ENCODE results near the gene SPATA20.

The SPATA20 gene

DNA sequence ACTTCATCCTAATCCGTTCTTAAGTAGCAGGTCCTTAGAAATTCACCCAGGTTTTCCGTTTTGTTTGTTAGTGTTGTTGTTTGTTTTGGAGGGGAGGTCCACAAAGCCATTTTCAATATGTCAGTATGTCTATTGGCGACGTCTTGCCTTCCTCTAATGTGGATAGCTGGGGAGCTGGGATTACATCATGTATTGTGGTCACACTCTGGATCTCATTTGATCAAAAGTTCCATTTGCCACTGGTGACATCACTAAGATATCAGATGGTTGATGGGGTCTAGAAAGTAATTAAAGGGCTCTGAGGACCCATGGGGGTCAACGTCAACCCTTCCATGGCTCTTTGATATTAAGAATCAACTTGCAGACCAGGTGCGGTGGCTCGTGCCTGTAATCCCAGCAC lies 17.1 kb upstream of the SPATA20 start:
- Histone ChIP-seq H3K9ac (ENCODE audit: low read length) (no peak overlapping the region), H3K79me2 (ENCODE audit: low read length) (no peaks in the 10 kb centered on the region), H3K27me3 (replicated peaks; ENCODE audit: insufficient read depth, low read length) (peaks cover 39% of the 10 kb centered on the region), H3K36me3 (replicated peaks; ENCODE audit: insufficient read depth, low read length) (no peaks in the 10 kb centered on the region), H3K4me2 (ENCODE audit: low read depth, low read length) (no peak overlapping the region), H3K4me1 (ENCODE audit: low read length) (no peaks in the 10 kb centered on the region), H4K20me1 (ENCODE audit: insufficient read depth, low read length) (no peaks in the 10 kb centered on the region), H3K9me2 (replicated peaks; ENCODE audit: insufficient read depth, low read length) (no peaks in the 10 kb centered on the region), H3F3A (ENCODE audit: insufficient read depth, low read length) (no peaks in the 10 kb centered on the region), H3K27ac (ENCODE audit: low read length) (no peak overlapping the region), H3K4me3 (ENCODE audit: low read length) (no peak overlapping the region), H2AFZ (ENCODE audit: low read length) (no peak overlapping the region), H3K9me3 (replicated peaks; ENCODE audit: insufficient read depth, low read length) (no peaks in the 10 kb centered on the region)
- no peak for DNase-seq
- TF ChIP-seq, protein P1, sequence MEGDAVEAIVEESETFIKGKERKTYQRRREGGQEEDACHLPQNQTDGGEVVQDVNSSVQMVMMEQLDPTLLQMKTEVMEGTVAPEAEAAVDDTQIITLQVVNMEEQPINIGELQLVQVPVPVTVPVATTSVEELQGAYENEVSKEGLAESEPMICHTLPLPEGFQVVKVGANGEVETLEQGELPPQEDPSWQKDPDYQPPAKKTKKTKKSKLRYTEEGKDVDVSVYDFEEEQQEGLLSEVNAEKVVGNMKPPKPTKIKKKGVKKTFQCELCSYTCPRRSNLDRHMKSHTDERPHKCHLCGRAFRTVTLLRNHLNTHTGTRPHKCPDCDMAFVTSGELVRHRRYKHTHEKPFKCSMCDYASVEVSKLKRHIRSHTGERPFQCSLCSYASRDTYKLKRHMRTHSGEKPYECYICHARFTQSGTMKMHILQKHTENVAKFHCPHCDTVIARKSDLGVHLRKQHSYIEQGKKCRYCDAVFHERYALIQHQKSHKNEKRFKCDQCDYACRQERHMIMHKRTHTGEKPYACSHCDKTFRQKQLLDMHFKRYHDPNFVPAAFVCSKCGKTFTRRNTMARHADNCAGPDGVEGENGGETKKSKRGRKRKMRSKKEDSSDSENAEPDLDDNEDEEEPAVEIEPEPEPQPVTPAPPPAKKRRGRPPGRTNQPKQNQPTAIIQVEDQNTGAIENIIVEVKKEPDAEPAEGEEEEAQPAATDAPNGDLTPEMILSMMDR (IDR thresholded peaks at IDR 0.05; ENCODE audit: low read length): no peak
- TF ChIP-seq EZH2phosphoT487 (IDR thresholded peaks at IDR 0.05; ENCODE audit: low read length) (no peak), EZH2 (optimal IDR thresholded peaks at IDR 0.05; ENCODE audit: low read depth, low read length) (no peak)

DNA sequence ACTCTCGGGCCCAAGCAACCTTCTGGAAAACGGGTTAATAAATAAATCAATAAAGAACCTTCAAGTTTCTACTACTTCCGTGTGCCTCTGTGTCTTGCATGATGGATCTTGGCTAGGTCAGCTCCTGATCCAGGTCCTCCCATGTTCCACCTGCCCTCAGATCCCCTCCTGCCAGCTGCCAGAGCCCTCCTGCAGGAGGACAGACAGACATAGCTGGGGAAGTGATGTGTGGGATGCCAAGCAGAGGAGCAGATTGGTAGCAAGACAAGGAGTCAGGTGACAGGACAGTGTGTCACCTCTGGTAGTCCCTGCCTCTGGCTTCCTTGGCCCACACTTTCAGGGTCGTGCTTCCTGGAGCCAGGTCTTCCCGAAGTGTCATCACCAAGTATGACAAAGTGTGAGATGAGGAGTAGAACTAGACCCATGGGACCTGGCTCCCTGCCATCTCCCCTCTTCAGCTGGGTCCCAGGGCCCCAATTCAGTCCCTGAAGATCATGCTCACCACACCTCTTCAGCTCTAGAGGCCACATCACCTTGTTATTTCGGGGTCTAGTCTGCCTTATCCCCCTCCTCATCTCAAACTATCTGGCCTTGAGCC lies 15.4 kb upstream of the SPATA20 start:
- Histone ChIP-seq H3K9me3 (replicated peaks; ENCODE audit: insufficient read depth, low read length) (no peaks in the 10 kb centered on the region), H3K9me2 (replicated peaks; ENCODE audit: insufficient read depth, low read length) (no peaks in the 10 kb centered on the region), H3K27ac (ENCODE audit: low read length) (no peak overlapping the region), H3K27me3 (replicated peaks; ENCODE audit: insufficient read depth, low read length) (peaks cover 54% of the 10 kb centered on the region), H3K4me3 (ENCODE audit: low read length) (no peak overlapping the region), H3F3A (ENCODE audit: insufficient read depth, low read length) (no peaks in the 10 kb centered on the region), H3K4me2 (ENCODE audit: low read depth, low read length) (no peak overlapping the region), H3K9ac (ENCODE audit: low read length) (no peak overlapping the region), H3K4me1 (ENCODE audit: low read length) (no peaks in the 10 kb centered on the region), H4K20me1 (ENCODE audit: insufficient read depth, low read length) (no peaks in the 10 kb centered on the region), H2AFZ (ENCODE audit: low read length) (no peak overlapping the region), H3K36me3 (replicated peaks; ENCODE audit: insufficient read depth, low read length) (no peaks in the 10 kb centered on the region), H3K79me2 (ENCODE audit: low read length) (no peaks in the 10 kb centered on the region)
- TF ChIP-seq EZH2phosphoT487 (IDR thresholded peaks at IDR 0.05; ENCODE audit: low read length) (no peak), EZH2 (optimal IDR thresholded peaks at IDR 0.05; ENCODE audit: low read depth, low read length) (no peak)
- TF ChIP-seq, protein P1 (IDR thresholded peaks at IDR 0.05; ENCODE audit: low read length): no peak
- DNase-seq: no peak

DNA sequence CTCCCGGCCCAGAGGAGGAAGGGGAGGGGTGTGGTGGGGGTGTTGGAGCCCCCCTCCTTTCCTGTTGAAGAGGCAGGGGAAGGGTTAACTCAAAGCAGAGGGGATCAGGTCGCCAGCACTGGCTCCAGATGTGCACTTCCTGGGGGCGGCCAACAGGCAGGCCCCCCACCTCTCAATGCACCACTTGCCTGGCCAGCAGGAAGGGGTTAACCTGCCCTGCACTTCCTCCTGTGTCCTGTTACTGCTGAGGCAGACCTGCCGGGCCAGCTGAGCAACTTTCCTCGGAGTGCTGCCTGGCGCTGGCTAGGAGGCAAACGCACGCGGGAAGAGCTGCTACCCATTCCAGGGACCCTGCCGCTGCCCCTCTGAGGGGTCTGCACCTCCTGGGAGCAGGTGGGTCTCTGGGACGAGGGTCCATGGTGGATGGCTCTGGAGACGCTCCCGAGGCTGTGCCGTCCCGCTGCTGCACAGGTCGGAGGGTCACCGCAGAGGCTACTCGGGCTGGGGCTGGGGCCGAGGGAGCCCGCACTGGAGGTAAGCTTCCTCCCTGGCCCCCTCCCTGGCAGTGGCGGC lies 14.4 kb upstream of the SPATA20 start, which contains the start of gene EPN3:
Gene EPN3, plus strand, starts transcription at position 284 of the 573 bp plus-strand sequence. CDS start 3,822 bp downstream, outside the sequence.
- H3K9ac ChIP-seq (ENCODE audit: low read length): no peak within 1 kb of the TSS
- no peak within 1 kb of the TSS for H3K4me2 ChIP-seq (ENCODE audit: low read depth, low read length)
- H3K27me3 ChIP-seq (replicated peaks; ENCODE audit: insufficient read depth, low read length): peaks cover 65% of the 10 kb centered on the region
- no peaks in the 10 kb centered on the region for H3K4me1 ChIP-seq (ENCODE audit: low read length)
- no peaks in the 10 kb centered on the region for H3K9me2 ChIP-seq (replicated peaks; ENCODE audit: insufficient read depth, low read length)
- no peak for TF ChIP-seq EZH2phosphoT487 (IDR thresholded peaks at IDR 0.05; ENCODE audit: low read length)
- no peak for TF ChIP-seq EZH2 (optimal IDR thresholded peaks at IDR 0.05; ENCODE audit: low read depth, low read length)
- TF ChIP-seq, protein P1 (IDR thresholded peaks at IDR 0.05; ENCODE audit: low read length): no peak
- no peak within 1 kb of the TSS for H3K4me3 ChIP-seq (ENCODE audit: low read length)
- H3K79me2 ChIP-seq (ENCODE audit: low read length): no peaks in the 10 kb centered on the region
- H3K9me3 ChIP-seq (replicated peaks; ENCODE audit: insufficient read depth, low read length): no peaks in the 10 kb centered on the region
- DNase-seq: no peak
- no peaks in the 10 kb centered on the region for H3F3A ChIP-seq (ENCODE audit: insufficient read depth, low read length)
- H3K36me3 ChIP-seq (replicated peaks; ENCODE audit: insufficient read depth, low read length): no peaks in the 10 kb centered on the region
- H3K27ac ChIP-seq (ENCODE audit: low read length): no peak within 1 kb of the TSS
- H2AFZ ChIP-seq (ENCODE audit: low read length): no peak within 1 kb of the TSS
- H4K20me1 ChIP-seq (ENCODE audit: insufficient read depth, low read length): no peaks in the 10 kb centered on the region

Measured in MM.1S (cell line).